DMS 273 (cell line): ENCODE results near the gene RAB6A.
A peak's percentile ranks its signal among the peaks of the same experiment; 100 is the strongest.

Experiments used
- DNase-seq: peaks from one replicate; lab custom pipeline; 2025; ENCODE audit not compliant: unreplicated experiment; lab: John Stamatoyannopoulos, UW

Gene RAB6A

DNA sequence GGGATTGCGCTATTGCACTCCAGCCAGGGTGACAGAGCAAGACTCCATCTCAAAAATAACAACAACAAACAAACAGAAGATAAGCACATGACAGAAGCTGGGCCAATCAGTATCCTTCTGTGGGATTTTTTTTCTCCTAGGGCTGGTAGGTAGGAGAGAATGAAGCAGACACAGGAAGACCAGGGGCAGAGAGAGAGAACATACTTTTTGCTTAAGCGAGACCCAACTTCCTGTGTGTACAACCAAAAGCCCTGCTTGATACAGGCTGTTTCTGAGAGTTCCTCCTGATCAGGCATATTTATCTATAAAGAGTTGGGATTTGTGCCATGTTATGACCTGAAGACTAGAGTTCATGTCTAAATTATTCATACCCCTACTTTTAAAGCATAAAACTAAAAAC lies 126.9 kb downstream of the RAB6A start:
- no peak for DNase-seq

- DNase-seq: no peak
These were observed 127.9 kb downstream of the RAB6A start for GRCh38 chr11:73632996-73633395.

DNA sequence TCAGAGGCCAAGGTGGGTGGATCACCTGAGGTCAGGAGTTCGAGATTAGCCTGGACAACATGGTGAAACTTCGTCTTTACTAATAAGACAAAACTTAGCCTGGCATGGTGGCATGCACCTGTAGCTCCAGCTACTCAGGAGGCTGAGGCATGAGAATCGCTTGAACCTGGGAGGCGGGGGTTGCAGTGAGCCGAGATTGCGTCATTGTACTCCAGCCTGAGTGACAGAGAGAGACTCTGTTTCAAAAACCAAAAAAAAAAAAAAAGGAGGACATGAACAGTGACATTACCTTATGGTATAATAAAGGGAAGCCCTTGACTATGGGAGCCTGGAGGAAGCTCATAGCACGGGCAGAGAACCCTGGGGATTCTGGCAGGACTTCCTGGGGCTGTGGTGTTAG lies 131.0 kb downstream of the RAB6A start:
- no peak for DNase-seq

- DNase-seq: peak; percentile 85
These were observed 135.1 kb downstream of the RAB6A start for GRCh38 chr11:73625696-73626318.
